GM21381 (cell line): ENCODE results near the gene ABCF3.

ENCODE experiments used
- ATAC-seq: cut with Tn5 transposase; IDR thresholded peaks from one replicate; pipeline ENCODE4 v1.9.1; 2021; ENCODE audit warnings: mild to moderate bottlenecking, moderate library complexity; ENCODE audit not compliant: unreplicated experiment

The ABCF3 gene

GRCh38 chr3:184166671-184167070 is 19.3 kb upstream of the ABCF3 start:
- ATAC-seq: no peak

- ATAC-seq: no peak
Observed at GRCh38 chr3:184167786-184168185, 18.2 kb upstream of the ABCF3 start.

GRCh38 chr3:184168363-184169120 is 17.5 kb upstream of the ABCF3 start:
- no peak for ATAC-seq

GRCh38 chr3:184169896-184170875 is 15.8 kb upstream of the ABCF3 start:
- ATAC-seq: no peak

- no peak for ATAC-seq
Observed at GRCh38 chr3:184171562-184171961, 14.4 kb upstream of the ABCF3 start.

GRCh38 chr3:184172681-184173373 is 13.2 kb upstream of the ABCF3 start:
- ATAC-seq: no peak

GRCh38 chr3:184173374-184173722 is 12.7 kb upstream of the ABCF3 start:
- ATAC-seq: no peak

GRCh38 chr3:184174284-184174645 is 11.7 kb upstream of the ABCF3 start:
- ATAC-seq: peak; percentile 2

GRCh38 chr3:184174646-184175492 is 11.1 kb upstream of the ABCF3 start, which contains the start of gene AP2M1:
TSS of gene AP2M1 (plus strand) at chr3:184174855. CDS start at chr3:184176994, 2,139 bp downstream.
- ATAC-seq: peak; percentile 92

GRCh38 chr3:184175506-184175905 is 10.5 kb upstream of the ABCF3 start:
- no peak for ATAC-seq

- no peak for ATAC-seq
Observed at GRCh38 chr3:184175981-184176376, 10.0 kb upstream of the ABCF3 start.

GRCh38 chr3:184176377-184177330 is 9.3 kb upstream of the ABCF3 start:
- ATAC-seq: no peak

GRCh38 chr3:184177331-184177731 is 8.7 kb upstream of the ABCF3 start:
- ATAC-seq: no peak

GRCh38 chr3:184177767-184178306 is 8.2 kb upstream of the ABCF3 start:
- no peak for ATAC-seq

- ATAC-seq: no peak
Observed at GRCh38 chr3:184178521-184179138, 7.4 kb upstream of the ABCF3 start.

GRCh38 chr3:184180165-184180564 is 5.8 kb upstream of the ABCF3 start:
- no peak for ATAC-seq

- ATAC-seq: no peak
Observed at GRCh38 chr3:184181596-184181995, 4.4 kb upstream of the ABCF3 start.

GRCh38 chr3:184183679-184184078 is 2.3 kb upstream of the ABCF3 start:
- no peak for ATAC-seq
